WI38 (cell line): Measurements from ENCODE around the gene PCTP.

Experiments used
- H3K4me3 ChIP-seq: 2 replicates; pipeline ENCODE4 v1.5.1; 2011; ENCODE audit warnings: low read depth, mild to moderate bottlenecking, control low read depth, low read length
- CTCF ChIP-seq: IDR thresholded peaks from 2 replicates; pipeline ENCODE4 v1.5.1; 2012; ENCODE audit warnings: low read depth, mild to moderate bottlenecking, control low read depth, low read length

Gene PCTP

GRCh38 chr17:55750750-55751657 lies at the start of gene PCTP:
Gene PCTP, plus strand, starts transcription at chr17:55751051. Its CDS starts 53 bp downstream, at chr17:55751104.
- peak within 1 kb of the TSS; percentile 78 for H3K4me3 ChIP-seq
- TF ChIP-seq CTCF: peak; percentile 23; the same call in 1 of the 2 replicates

DNA sequence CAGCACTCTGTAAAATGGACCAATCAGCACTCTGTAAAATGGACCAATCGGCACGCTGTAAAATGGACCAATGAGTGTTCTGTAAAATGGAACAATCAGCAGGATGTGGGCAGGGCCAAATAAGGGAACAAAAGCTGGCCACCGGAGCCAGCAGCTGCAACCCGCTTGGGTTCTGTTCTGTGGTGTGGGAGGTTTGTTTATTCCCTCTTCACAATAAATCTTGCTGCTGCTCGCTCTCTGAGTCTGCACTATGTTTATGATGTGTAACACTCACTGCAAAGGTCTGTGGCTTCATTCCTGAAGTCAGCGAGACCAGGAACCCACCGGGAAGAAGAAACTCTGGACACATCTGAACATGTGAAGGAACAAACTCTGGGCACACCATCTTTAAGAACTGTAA lies 48.7 kb upstream of the PCTP start:
- TF ChIP-seq CTCF: no peak
- H3K4me3 ChIP-seq: no peak overlapping the region

DNA sequence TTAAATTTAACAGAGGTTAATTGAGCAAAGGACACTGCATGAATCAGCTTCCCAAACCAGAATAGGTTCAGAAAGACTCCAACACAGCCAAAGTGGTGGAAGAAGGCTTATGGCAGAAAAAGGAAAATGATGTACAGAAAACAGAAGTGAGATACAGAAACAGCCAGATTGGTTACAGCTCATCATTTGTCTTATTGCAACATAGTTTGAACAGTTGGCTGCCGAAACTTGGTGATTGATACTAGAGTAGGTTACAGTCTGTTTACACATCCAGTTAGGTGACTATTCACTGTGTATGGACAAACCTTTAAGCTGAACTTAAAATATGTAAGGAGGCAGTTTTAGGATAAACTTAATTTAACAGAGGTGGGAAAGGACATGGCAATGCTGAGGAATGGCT lies 46.5 kb upstream of the PCTP start:
- no peak for TF ChIP-seq CTCF
- no peak overlapping the region for H3K4me3 ChIP-seq

DNA sequence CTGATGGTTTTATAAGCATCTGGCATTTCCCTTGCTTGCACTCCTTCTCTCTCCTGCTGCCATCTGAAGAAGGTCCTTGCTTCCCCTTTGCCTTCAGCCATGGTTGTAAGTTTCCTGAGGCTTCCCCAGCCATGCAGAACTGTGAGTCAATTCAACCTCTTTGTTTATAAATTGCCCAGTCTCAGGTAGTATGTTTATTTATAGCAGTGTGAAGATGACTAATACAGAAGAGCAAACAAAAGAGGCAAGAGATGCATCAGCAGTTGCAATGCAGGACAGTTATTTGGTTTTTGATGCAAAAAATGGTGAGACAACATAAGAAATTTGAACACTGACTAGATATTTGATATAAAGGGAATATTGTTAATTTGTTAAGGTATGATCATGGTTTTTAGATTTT lies 45.0 kb upstream of the PCTP start:
- TF ChIP-seq CTCF: no peak
- no peak overlapping the region for H3K4me3 ChIP-seq

- H3K4me3 ChIP-seq: no peak overlapping the region
- TF ChIP-seq CTCF: no peak
Measured at GRCh38 chr17:55706808-55707773, 43.8 kb upstream of the PCTP start.

GRCh38 chr17:55708175-55708974 lies 42.5 kb upstream of the PCTP start:
- H3K4me3 ChIP-seq: peak overlapping the region; percentile 28
- no peak for TF ChIP-seq CTCF
